Left lobe of liver (tissue), 2 donors: ENCODE measurements around the gene TXK. TPM values are rescaled to one million over a fixed set of nuclear protein-coding genes. Genes with fewer than 3 reads are reported as not detected.

Experiments used
- ATAC-seq: fragments of 200-7000 bp; cut with Tn5 transposase; one replicate; pipeline ENCODE4 v1.9.1; 2020; ENCODE audit warnings: mild to moderate bottlenecking, moderate library complexity
- DNase-seq: peaks from one replicate; pipeline ENCODE4 v3.0.0-alpha.2; 2020; ENCODE audit warnings: low spot score
- total RNA-seq: library from RNA; stranded (reverse); gene quantifications from one replicate; pipeline ENCODE4 v1.2.1, GENCODE V29; 2021
- donor health status: DM: no; HTN: no; CAD: no; lungs with moderate emphysema.
- donor health status: DM: no; HTN: yes; CAD: no.

The TXK gene
- total RNA-seq, 1 donor from 2014 or later: 1.1 TPM

DNA sequence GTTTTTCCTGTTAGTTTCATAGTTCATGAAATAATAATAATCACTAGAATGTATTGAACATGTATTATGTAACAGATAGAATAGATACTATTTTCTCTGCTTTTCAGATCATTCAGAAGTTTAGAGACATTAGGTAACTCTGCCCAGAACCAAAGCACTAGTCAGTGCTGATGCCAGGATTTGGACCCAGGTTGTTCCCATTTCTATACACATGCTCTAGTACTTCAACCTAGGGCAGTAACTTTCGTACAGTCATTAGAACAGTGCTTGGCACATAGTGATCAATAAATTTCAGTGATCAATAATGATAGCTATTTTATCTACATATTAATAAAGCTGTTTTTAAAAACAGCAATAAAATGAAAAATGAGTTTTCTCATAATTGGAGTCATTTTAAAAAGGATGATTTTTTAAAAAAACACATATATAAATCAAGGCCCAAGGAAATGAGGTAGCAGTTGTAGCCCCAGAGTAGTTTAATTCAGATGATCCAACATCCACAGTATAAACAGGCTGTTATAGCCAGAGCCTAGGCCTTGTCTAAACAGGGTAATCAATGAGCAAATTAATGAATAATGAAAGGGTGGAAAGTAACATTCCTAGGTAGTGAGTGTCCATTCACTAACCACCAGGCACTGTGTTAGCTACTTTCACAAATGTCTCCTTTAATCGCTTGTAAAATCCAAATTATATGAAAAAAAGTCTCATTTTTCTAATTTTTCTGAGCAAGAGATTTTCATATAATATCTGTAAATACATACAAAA, 25.6 kb downstream of the TXK start:
- no peak for DNase-seq
- peak; percentile 93 for ATAC-seq

DNA sequence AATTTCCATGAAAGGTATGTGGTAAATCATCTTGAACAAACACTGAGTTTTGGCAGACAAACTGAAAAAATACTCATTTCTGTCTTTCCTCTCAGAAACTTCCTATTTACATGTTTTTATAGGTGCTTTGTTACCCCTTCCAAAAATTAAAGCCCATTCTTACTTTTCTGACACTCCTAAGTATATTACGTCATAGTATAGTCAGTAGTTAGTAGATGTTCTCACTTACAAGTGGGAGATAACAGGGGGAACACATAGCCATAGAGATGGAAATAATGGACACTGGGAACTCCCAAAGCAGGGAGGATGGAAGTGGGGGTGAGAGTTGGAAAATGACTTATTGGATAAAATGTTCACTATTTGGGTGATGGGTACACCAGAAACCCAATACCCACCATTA, 28.8 kb downstream of the TXK start:
- ATAC-seq (no peak), DNase-seq (no peak)

DNA sequence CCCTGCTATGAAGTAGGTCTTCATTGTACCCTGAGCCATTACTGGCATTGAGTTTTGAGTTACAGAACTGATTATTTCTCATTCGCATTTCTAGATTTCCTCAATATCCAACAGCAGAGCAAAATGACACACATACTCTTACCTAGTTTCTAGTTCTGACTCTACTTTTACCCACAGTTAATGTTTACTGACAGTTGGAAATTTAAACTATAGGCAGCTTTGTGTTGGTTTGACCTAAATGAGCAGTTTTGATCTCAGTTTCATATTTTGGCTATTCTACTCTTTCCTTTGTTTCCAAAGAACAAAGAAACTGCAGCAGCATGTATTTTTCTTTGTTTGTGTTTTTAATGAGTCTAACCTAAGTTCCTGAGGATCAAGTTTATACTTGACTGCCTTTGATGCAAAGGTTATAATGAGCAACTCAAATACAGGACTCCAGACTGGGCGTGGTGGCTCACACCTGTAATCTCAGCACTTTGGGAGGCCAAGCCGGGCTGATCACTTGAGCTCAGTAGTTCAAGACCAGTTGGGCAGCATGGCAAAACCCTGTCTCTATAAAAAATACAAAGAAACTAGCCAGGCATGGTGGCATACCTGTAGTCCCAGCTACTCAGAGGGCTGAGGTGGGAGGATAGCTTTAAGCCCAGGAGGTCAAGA, 30.4 kb downstream of the TXK start:
- DNase-seq: no peak
- ATAC-seq: no peak

DNA sequence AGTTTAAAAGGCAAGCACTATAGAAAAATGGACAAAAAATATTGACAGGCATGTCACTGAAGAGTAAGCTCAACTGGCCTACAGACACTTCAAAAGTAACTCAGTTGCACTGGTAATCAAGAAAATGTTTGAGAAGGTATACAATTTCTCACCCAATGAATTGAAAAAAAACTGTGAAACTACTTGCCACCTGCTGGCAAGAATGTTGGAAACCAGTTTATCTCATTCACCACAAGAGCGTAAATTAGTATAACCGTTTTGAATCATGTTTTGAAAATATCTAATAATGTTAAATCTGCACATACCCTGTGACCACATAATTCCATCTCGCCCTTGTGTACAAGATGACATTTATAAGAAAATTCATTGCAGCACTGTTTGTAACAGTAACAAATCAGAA, 31.7 kb downstream of the TXK start:
- DNase-seq (no peak), ATAC-seq (no peak)

DNA sequence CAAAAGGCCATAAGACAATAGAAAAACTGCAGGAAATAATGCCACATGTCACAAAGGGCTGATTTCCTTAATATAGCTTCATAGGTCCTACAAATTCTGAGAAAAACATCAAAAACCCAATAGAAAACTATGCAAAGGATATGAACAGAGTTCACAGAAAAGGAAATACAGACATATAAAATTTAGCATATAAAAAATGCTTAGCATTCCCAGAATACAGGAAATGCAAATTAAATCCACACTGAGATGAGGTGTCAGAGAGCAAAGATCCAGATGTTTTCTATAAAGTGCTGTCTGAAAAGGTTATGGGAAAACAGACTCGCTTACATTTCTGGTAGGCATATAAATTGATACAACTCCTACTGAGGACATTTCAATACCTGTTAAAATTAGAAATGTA, 33.8 kb downstream of the TXK start:
- ATAC-seq (no peak), DNase-seq (no peak)

DNA sequence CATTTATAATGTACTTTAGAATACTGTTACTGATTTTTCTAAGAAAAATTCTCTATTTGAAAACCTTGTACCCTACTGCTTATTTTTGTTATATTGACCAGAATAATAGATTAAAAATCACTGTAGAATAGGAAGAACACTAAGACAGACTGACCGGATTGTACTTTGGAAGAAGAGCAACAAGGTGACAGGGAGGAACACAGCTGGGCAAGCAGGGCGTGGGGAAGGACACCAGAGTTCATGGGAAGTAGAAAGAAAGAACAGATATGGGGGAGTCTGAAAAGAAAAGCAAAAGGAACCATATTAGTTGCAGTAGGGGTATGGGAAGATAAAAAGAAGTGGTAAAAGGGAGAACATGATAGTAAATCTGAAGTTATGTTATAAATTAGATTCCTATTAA, 38.6 kb downstream of the TXK start:
- ATAC-seq: no peak
- DNase-seq: no peak

DNA sequence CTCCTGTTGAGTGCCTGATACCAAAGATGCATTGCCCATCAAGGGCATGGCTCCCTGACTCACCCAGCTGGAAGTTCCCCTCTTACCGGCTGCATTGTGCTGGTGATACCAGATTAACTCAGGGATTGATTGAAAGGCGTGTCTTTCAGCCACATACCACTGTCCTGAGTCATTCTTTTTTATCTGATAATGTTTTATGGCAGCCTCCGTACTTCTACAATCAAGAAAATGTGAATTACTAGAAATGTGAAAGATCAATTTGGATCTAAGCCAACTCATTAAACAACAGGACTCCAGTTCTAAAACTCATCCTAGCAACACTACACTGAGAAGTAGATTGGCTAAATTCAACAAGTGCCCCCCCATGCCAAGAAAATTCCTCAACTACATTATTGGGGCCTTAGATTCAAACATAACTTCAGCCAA, 40.0 kb downstream of the TXK start:
- DNase-seq: no peak
- ATAC-seq: no peak

DNA sequence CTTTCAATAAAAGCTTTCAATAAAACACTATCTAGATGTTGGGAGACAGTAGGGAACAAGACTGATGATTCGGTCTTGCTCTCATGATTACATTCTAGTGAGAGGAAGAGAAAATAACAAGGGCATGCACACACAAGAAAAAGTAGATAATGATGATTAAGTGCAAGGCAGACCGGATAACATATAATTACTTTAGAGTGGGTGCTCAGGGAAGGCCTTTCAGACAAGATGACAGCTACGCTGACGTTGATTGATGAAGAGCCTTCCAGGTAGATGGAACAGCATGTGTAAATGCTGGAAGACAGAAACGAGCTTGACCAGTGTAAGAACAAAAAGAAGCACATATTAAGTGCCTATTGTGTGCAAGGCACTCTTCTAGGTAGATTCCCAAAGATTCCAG, 43.4 kb downstream of the TXK start:
- ATAC-seq: no peak

DNA sequence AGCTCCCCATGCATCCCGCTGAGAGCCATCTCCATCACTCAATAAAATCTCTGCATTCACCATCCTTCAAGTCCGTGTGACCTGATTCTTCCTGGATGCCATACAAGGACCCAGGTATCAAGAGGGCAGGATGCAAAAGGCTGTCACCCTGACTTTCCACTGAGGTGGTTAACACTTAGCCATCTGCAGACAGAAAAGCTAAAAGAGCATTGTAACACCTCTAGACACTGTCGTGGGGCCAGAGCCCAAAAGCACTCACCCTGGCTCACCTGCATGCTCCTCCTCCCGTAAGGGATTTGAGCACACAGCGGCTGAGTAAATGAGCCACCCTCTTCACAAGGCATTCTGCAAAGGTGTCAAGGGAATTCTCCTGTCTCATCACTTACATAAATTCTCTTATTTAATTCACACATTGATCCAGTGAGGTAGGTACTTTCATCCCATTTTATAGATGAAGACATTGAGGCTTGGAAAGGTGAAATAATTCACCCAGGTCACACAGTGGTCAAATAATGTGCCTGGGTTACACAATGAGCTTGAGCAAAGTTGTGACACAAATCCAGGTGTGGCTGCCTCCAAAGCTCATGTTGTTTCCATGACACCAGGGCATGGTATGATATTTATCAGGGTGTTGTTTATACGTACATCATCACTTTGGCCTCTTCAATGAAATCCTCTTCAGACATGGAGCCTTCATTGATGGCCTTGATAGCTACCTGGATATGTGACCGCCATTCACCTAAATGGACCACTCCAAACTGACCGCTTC, 48.0 kb downstream of the TXK start:
- no peak for DNase-seq
- peak; percentile 29 for ATAC-seq

More for the DNA sequence above, 43.4 kb downstream of the TXK start:
- no peak for DNase-seq

DNA sequence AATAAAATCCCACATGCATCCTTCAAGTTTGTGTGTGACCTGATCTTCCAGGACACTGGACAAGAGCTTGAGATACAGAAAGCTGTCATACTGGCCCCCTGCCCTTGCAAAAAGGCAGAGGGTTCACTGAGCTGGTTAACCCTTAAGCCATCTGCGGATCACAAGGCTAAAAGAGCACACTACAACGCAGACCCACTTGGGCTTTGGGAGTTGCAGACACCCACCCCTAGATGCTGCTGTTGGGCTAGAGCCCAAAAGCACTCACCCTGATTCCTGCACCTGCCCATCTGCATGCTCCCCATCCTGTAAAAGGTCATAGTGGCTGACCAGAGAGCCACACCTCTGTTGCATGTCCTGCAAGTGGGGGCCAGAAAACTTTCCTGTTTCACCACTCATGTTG, 51.1 kb downstream of the TXK start:
- DNase-seq: no peak
- ATAC-seq: no peak

DNA sequence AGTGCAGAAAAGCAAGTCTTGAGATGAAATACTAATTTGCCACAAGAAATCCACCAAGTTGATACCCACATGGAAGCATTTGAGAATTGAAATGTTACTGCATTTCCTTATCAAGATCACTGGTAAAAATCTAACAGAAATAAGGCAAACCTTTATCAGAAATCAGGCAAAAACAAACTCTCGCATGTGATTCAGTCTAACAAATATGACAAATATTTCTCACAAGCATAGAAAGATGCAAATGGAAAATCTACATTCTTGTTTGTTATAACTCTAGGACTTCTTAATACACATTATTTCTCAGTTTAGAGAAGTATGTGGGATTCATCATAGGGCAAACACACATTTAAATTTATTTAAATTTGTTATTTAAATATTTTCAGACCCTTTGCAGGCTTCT, 52.9 kb downstream of the TXK start:
- ATAC-seq (no peak), DNase-seq (no peak)

DNA sequence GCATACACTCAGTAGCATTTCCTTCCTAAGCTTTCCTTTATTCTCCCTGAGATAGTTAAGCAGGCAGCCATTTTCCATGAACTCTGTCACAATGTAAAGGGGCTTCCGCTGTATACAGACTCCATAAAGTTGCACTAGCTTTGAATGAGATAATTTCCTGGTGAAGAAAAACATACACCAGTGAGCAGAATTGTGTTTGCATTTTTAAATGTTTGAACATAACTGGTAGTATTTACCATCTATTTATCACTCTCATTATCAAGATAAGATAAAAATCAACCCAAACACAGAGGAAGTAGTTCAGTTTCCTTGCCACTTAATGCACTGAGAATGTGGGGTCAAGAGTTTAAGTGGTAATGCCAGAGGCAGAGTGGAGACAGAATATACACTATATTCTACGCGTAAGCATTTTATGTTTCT, 54.1 kb downstream of the TXK start:
- DNase-seq (no peak), ATAC-seq (no peak)

DNA sequence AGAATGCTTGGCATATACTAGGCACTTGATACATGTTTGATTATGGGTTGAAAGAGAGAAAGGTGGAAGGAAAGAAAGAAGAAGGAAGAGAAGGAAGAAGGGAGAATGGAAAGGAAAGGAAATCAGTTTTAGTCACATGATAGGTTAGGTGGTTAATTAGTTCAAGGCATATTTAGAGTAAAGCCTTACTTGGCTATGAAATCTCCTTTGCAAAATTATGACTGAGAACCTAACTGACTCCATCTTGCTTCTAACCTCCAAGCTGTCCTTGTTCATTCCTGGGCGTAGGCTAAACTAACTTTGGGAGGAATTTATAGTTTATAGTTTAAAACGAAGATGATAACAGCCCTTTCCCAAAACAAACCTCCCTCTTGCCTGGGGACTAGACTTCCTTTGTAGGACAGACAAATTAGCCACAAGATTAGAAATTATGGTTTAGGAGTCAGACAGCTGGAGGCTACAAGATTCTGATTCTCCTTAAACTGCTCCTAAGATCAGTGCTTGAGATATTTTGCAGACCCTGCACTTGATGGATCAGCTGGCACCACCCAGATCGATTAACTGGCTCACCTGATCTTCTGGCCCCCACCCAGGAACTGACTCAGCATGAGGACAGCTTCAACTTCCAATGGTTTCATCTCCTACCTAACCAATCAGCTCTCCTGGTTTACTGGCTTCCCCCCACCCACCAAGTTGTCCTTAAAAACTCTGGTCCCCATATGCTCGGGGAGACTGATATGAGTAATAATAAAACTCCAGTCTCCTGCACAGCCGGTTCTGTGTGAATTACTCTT, 55.0 kb downstream of the TXK start:
- DNase-seq (no peak), ATAC-seq (no peak)

DNA sequence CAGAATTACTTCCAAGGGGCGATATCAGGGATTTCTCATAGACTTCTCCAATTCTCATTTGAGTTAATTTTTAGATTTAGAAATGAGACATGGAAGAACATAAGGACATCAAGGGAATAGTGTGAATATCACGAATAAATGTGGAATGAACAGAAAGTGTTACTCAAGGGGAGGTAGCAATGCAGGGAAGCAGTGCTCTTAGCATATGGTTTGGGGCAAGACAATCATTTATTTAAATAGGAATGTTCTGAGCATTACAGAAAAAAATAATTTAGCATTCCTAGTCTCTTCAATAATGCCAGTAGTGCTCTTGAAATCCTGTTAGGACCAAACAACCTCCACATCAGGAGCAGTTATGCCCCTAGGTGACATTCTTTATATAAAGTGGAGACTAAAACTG, 55.6 kb downstream of the TXK start:
- DNase-seq (no peak), ATAC-seq (no peak)

DNA sequence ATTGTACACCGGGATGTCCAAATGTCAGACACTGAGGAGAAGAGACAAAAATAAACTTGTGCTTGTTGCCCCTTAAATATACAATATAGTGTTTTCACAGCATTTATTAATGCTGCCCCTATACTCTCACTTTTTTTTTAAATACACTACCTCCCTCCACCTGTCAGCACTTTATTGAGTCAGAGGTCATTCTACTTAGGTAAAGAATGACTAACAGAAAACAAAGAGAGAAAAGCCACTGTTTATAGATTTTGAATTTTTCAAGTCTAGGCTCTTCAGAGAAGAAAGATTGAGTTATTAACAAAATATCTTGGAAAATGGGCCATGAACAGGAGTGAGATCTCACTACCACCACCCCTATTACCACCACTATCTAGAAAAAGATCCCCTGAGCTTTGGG, 59.4 kb downstream of the TXK start:
- ATAC-seq (no peak), DNase-seq (no peak)

DNA sequence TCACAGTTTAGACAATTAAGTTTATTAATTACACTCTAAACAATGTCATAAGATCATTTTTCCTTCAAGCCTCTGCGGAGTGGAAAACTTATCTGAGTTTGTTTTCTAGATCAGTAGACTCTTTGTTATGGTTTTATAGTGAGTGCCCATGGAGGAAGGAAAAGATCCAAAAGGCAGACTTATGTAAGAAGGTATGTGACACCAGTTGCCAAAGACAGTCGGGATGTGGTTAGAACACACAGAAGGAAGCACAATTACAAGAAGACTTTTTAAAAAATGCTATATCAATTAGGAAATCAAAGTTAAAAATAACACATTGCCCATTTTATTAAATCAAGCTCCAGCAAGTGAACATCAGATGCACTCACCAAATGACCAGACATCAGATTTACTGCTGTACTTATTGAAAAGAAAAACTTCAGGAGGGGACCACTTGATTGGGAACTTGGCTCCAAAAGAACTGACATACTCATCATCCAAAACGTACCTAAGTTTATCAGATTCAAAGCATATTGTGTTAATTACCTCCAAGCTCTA, 60.4 kb downstream of the TXK start:
- ATAC-seq (no peak), DNase-seq (no peak)

DNA sequence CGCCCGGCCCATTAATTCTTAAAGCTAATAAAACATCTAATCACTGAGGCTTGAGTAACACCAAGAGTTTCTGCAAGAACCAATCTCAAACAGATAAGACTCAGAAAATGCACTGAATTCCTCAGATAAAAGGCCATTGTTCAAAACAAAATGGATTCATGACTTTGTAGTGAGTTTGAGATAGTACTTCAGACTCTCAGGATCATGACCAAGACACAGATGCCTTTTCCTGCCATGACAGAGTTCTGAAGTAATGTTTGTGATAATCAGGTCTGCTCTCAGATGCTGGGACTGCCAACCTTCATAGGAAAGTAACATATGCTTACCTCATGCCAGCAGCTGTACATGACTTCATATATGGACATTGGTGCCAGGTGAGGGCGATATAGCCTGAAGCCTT, 62.9 kb downstream of the TXK start:
- DNase-seq (no peak), ATAC-seq (no peak)

DNA sequence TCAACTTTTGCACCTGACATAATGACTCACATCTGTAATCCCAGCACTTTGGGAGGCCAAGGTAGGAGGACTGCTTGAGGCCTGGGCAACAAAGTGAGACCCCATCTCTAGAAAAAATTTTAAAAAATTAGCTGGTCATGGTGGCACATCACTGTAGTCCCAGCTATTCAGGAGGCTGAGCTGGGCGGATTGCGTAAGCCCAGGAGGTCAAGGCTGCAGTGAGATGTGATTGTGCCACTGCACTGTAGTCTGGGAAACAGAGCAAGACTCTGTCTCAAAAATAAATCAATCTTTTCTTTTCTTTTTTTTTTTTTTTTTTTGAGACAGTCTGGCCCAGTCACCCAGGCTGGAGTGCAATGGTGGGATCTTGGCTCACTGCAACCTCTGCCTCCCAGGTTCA, 65.0 kb downstream of the TXK start:
- DNase-seq: no peak
- peak; percentile 74 for ATAC-seq

DNA sequence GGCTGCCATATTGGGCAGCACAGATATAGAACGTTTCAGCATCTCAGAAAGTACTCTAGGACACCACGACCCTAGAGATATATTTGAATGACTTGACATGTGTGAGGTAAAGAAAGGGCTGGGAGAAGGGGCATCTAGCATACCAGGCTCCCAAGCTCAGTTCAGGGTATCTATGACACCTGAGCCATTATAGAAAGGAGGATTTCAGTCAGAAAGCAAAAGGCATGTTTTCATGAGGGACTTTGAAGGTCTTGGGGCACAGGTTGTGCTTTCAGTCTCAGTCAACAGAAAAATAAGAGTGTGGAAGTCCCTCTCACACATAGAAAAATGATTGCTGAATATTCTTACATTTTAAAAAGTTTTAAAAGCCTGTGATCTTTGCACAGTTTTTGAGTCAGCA, 65.9 kb downstream of the TXK start:
- DNase-seq (no peak), ATAC-seq (no peak)

DNA sequence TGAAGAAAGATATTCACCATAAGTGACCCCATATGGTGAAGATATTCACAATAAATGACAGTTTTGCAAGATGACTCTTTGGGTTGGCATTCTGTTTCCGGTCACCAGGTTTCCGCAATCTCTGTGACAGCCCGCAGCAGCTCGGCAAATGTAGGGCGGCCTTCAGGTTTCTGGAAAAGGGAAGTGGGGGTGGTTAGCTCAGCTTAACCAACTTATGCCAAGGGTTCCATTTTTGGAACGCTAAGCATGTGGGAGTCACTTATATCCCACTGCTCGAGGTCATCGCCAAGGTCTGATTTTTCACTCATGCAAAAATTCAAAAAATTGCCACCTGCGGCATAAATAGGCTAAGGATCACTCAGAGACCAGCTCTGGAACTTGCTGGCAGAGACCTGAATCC, 66.5 kb downstream of the TXK start:
- DNase-seq (no peak), ATAC-seq (no peak)

DNA sequence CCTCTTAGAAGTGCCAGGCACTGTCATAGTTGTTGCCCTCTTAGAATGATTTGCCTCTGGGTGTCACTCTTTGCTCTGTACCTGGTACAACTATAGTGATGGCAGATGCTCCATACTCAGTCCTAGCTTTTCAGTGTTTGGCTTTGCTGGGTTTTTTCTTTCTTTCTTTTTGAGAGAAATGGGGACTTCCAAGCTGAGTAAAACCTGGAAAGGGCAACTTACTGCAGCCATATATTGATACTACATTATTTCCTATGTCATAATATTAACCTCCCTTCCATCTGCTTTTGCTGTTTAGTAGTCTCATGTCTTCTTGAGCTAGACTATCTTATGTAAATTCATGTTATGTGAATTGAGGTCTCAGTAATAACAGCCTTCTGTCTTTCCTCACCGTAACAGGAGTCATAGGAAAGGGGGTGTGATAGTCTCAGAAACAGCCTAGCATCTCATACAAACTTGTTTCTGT, 68.4 kb downstream of the TXK start:
- ATAC-seq (no peak), DNase-seq (no peak)
